Fibroblast of upper back skin (primary cell): ENCODE measurements around the gene SPAG9.
"Not testable (repeated sequence)": the region's sequence is repeated elsewhere in the genome, so short reads cannot be mapped to it uniquely, and the experiment has no call there.

Experiments
- DNase-seq: peaks from one replicate; pipeline ENCODE4 v3.0.0-alpha.2; 2013

The SPAG9 gene

GRCh38 chr17:50949989-50950877 lies 170.4 kb downstream of the SPAG9 start:
- peak; percentile 90 for DNase-seq

- no peak for DNase-seq
Observed at GRCh38 chr17:50949128-50949988, 171.3 kb downstream of the SPAG9 start.

GRCh38 chr17:50948711-50949110 lies 172.0 kb downstream of the SPAG9 start:
- DNase-seq, result no peak

- DNase-seq, result no peak
Observed at GRCh38 chr17:50947782-50948543, 172.7 kb downstream of the SPAG9 start.

GRCh38 chr17:50946891-50947781 lies 173.5 kb downstream of the SPAG9 start:
- DNase-seq, result no peak

- DNase-seq, result no peak
Observed at GRCh38 chr17:50946223-50946890, 174.3 kb downstream of the SPAG9 start.

- DNase-seq, result no peak
Observed at GRCh38 chr17:50945779-50946222, 174.9 kb downstream of the SPAG9 start.

- DNase-seq, result no peak
Observed at GRCh38 chr17:50944902-50945720, 175.6 kb downstream of the SPAG9 start.

GRCh38 chr17:50944054-50944901 lies 176.4 kb downstream of the SPAG9 start:
- peak; percentile 57 for DNase-seq

- no peak for DNase-seq
Observed at GRCh38 chr17:50943575-50943933, 177.1 kb downstream of the SPAG9 start.

GRCh38 chr17:50941676-50942048 lies 179.0 kb downstream of the SPAG9 start:
- not testable (repeated sequence) for DNase-seq

GRCh38 chr17:50939795-50940684 lies 180.6 kb downstream of the SPAG9 start:
- no peak for DNase-seq

GRCh38 chr17:50939542-50939794 lies 181.2 kb downstream of the SPAG9 start:
- DNase-seq, result no peak

- DNase-seq, result no peak
Observed at GRCh38 chr17:50938821-50939541, 181.7 kb downstream of the SPAG9 start.

GRCh38 chr17:50935996-50936266 lies 184.7 kb downstream of the SPAG9 start:
- DNase-seq, result no peak

- DNase-seq, result no peak
Observed at GRCh38 chr17:50935221-50935995, 185.3 kb downstream of the SPAG9 start.

- no peak for DNase-seq
Observed at GRCh38 chr17:50934672-50935220, 185.9 kb downstream of the SPAG9 start.
